Mucosa of descending colon (tissue), 3 donors: ENCODE measurements around the gene RDH13. TPM values are rescaled to one million over a fixed set of nuclear protein-coding genes. Genes with fewer than 3 reads are reported as not detected.
"Not testable (repeated sequence)": the region's sequence is repeated elsewhere in the genome, so short reads cannot be mapped to it uniquely, and the experiment has no call there.

Source experiments
- ATAC-seq: fragments of 200-7000 bp; cut with Tn5 transposase; one replicate; pipeline ENCODE4 v1.9.1; 2020; ENCODE audit warnings: mild to moderate bottlenecking, moderate library complexity
- DNase-seq, 3 donors: peaks; one replicate each; pipeline ENCODE4 v3.0.0-alpha.2; 2020
- H3K36me3 ChIP-seq: fragments of 200-600 bp; one replicate; pipeline ENCODE4 v1.8.0; 2021; ENCODE audit warnings: low read depth, mild to moderate bottlenecking
- H3K4me1 ChIP-seq: fragments of 200-600 bp; one replicate; pipeline ENCODE4 v1.8.0; 2021; ENCODE audit warnings: low read depth, mild to moderate bottlenecking
- H3K4me3 ChIP-seq: fragments of 200-600 bp; one replicate; pipeline ENCODE4 v1.8.0; 2021; ENCODE audit warnings: mild to moderate bottlenecking
- H3K9me3 ChIP-seq: fragments of 200-600 bp; one replicate; pipeline ENCODE4 v1.8.0; 2021; ENCODE audit warnings: mild to moderate bottlenecking
- CTCF ChIP-seq: fragments of 200-600 bp; IDR thresholded peaks from one replicate; pipeline ENCODE4 v1.8.0; 2022; ENCODE audit warnings: antibody characterized with exemption, mild to moderate bottlenecking
- intact Hi-C, 2 donors: fragments of 100-400 bp; cut with DNase I in 1 of 2; cut with micrococcal nuclease in 1 of 2; formaldehyde crosslinking; loops; one replicate each; pipeline versions ENCODE4 v1.11.0 to v1.11.1; 2022; cut with DNase I, micrococcal nuclease
- total RNA-seq, 3 donors: library from RNA; stranded (reverse); fragmentation: NEBNext Ultra II Directional in 2 of 3; extraction: Animal tissue kit (Norgen Biotek cat#: 25700) in 2 of 3; gene quantifications; one replicate each; pipeline versions ENCODE4 v1.2.1 to v1.2.4, GENCODE V29; 2021 to 2023
- donor health status: DM: no; HTN: no; CAD: no; lungs with moderate emphysema.
- donor health status: DM: no; HTN: no; CAD: no.
- donor health status: DM: no; HTN: yes; CAD: no.

Gene RDH13
- total RNA-seq, 3 donors from 2014 or later, result 46.1 to 59.5 (median 55.0) TPM

- Histone ChIP-seq H3K9me3 (no peaks in the 10 kb centered on the region), H3K36me3 (no peaks in the 10 kb centered on the region), H3K4me1 (no peaks in the 10 kb centered on the region), H3K4me3 (no peak overlapping the region)
- intact Hi-C loops, result no loop called here
- no peak for TF ChIP-seq CTCF
- DNase-seq (no peak), ATAC-seq (no peak)
These were observed 50.6 kb downstream of the RDH13 start for GRCh38 chr19:55012306-55012705.

GRCh38 chr19:55010561-55010960, 52.4 kb downstream of the RDH13 start:
- H3K36me3 ChIP-seq, intact Hi-C loops, ATAC-seq, H3K4me3 ChIP-seq, H3K9me3 ChIP-seq, H3K4me1 ChIP-seq, DNase-seq: not testable (repeated sequence)

GRCh38 chr19:55008781-55009180, 54.2 kb downstream of the RDH13 start:
- H3K4me1 ChIP-seq, H3K9me3 ChIP-seq, H3K4me3 ChIP-seq, intact Hi-C loops, DNase-seq, H3K36me3 ChIP-seq, ATAC-seq: not testable (repeated sequence)

GRCh38 chr19:55008189-55008588, 54.8 kb downstream of the RDH13 start:
- H3K36me3 ChIP-seq, ATAC-seq, DNase-seq, H3K4me3 ChIP-seq, H3K9me3 ChIP-seq, H3K4me1 ChIP-seq, intact Hi-C loops: not testable (repeated sequence)

GRCh38 chr19:55007537-55007936, 55.4 kb downstream of the RDH13 start:
- H3K4me1 ChIP-seq, intact Hi-C loops, ATAC-seq, H3K9me3 ChIP-seq, H3K36me3 ChIP-seq, DNase-seq, H3K4me3 ChIP-seq: not testable (repeated sequence)

GRCh38 chr19:55006795-55007194, 56.2 kb downstream of the RDH13 start:
- intact Hi-C loops, H3K4me3 ChIP-seq, H3K36me3 ChIP-seq: not testable (repeated sequence)

GRCh38 chr19:55005684-55006488, 57.1 kb downstream of the RDH13 start:
- DNase-seq (peak in 1 of 3 donors; percentile 22), ATAC-seq (peak; percentile 94)

More at GRCh38 chr19:55006795-55007194, 56.2 kb downstream of the RDH13 start:
- ATAC-seq, H3K9me3 ChIP-seq, DNase-seq, H3K4me1 ChIP-seq: not testable (repeated sequence)

More at GRCh38 chr19:55005684-55006488, 57.1 kb downstream of the RDH13 start:
- no peaks in the 10 kb centered on the region for H3K36me3 ChIP-seq
- H3K4me1 ChIP-seq, result no peaks in the 10 kb centered on the region
- H3K4me3 ChIP-seq, result no peak overlapping the region
- intact Hi-C loops, result no loop called here
- no peak for TF ChIP-seq CTCF
- no peaks in the 10 kb centered on the region for H3K9me3 ChIP-seq
